ES-I3 (cell line): ENCODE data around the gene CEP83.

Experiments
- H3K36me3 ChIP-seq: 2 replicates; pipeline ENCODE4 v1.6.1; 2013; ENCODE audit warnings: mild to moderate bottlenecking, low read length, control low read depth, moderate library complexity; ENCODE audit not compliant: insufficient read depth
- H3K4me1 ChIP-seq: 2 replicates; pipeline ENCODE4 v1.6.1; 2013; ENCODE audit warnings: mild to moderate bottlenecking, control low read depth, low read length; ENCODE audit not compliant: insufficient read depth
- H3K9ac ChIP-seq: 2 replicates; pipeline ENCODE4 v1.6.1; 2013; ENCODE audit warnings: low read depth, mild to moderate bottlenecking, low read length, moderate library complexity
- H3K9me3 ChIP-seq: 2 replicates; pipeline ENCODE4 v1.6.1; 2013; ENCODE audit warnings: mild to moderate bottlenecking, low read length, moderate library complexity; ENCODE audit not compliant: control insufficient read depth, insufficient read depth

CEP83 gene

DNA sequence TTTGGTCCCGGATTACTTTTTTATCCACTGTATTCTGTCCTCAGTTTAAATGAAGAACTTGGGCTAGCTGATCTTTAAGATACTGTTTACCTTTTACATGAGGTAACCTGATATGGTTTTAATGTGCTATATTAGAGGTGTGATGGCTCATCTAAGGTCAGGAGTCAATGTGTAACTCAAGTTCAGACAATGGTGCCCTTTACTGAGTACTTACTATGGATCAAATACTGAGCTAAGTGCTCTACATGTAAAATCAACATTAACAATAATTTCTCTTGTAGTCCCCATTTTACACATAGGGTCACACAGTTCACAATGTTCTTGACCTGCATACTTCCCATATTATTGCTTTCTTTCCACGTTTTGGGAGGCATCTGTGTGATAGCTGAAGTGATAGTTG is 79.2 kb downstream of the CEP83 start:
- Histone ChIP-seq H3K9ac (no peak overlapping the region), H3K9me3 (no peaks in the 10 kb centered on the region), H3K36me3 (no peaks in the 10 kb centered on the region), H3K4me1 (no peaks in the 10 kb centered on the region)

DNA sequence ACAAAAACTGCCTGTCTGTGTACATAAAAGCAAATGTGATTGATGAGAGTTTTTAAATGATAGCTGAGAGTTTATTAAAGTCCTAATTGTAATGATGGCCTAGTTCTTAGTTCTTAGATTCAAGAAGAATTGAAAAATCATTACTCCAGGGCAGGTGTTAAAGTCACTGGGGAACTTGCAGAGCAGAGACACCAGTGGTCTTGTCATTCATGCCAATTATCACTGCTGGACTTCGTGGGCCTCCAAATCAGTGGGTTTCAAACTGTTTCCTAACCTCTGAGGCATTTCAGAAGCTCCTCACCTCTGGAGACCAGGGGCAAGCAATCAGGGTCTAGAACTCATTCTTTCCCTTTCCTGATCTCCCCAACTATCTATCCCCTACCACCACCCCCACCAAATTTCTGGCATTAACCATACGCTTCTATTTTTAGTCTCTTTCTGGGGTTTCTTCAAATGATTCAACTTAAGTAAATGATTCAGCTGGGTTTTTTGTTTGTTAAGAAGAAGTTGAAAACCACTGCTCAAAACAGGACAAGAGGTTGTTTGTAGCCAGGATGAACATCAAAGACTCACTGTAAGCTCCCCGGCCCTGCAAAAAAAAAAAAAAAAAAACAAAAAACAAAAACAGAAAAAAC is 80.1 kb downstream of the CEP83 start:
- Histone ChIP-seq H3K9ac (no peak overlapping the region), H3K9me3 (no peaks in the 10 kb centered on the region), H3K4me1 (no peaks in the 10 kb centered on the region), H3K36me3 (no peaks in the 10 kb centered on the region)

DNA sequence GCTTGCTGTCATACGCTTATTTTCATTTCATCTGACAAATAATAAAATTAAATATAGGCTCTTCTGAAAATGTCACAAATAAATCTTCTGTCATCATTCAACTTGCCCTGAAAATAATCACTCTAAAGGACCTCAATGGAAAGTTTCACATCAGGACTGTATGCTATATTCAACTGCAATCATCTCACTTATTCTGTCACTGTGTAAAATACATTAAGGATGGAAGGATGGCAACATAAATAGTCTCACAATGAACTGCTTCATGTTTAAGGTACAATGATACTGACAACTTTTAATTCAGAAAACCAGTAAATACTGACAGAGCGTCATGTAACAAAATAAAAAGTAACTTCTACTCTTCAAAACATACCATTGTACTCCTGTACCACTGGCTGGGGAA is 82.1 kb downstream of the CEP83 start:
- H3K9ac ChIP-seq, result no peak overlapping the region
- H3K4me1 ChIP-seq, result no peaks in the 10 kb centered on the region
- H3K9me3 ChIP-seq, result no peaks in the 10 kb centered on the region
- H3K36me3 ChIP-seq, result no peaks in the 10 kb centered on the region

DNA sequence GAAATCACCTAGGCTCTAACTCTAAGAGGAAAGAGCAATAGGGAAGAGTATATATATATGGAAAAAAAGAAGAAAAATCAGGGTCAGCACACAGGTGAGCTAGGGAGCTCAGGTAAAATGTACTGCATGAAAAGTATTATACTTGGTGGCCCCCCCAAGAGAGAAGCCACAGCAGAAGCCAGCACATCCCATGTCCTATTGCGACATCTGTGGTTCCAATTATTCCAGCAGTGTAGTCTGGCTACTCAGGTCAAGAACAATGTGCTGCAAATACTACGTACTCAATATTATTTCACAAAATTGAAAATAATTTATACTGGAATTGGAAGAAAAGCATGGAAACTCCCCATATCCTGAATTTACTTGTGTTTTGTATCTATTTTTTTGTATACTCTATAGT is 85.5 kb downstream of the CEP83 start:
- H3K9me3 ChIP-seq, result no peaks in the 10 kb centered on the region
- H3K36me3 ChIP-seq, result no peaks in the 10 kb centered on the region

DNA sequence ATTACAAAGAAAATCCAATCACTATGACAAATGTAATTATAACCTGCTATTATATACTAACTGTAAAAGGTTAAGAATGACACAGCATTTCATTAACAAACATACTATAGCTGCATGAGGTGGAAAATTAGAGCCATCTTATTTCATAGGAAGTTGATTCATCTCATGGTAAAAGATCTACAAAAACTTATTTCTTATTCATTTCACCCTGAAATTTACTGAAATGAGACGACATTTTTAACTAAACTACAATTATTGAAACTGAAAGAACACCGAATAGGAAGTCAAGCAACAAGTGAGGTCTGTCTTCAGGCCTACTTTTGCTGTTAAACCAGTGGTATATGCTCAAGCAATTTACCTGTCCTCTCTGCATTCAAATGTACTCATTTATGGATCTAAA is 87.2 kb downstream of the CEP83 start:
- H3K9me3 ChIP-seq, result no peaks in the 10 kb centered on the region

More for the DNA sequence above, 85.5 kb downstream of the CEP83 start:
- Histone ChIP-seq H3K4me1 (no peaks in the 10 kb centered on the region), H3K9ac (no peak overlapping the region)

DNA sequence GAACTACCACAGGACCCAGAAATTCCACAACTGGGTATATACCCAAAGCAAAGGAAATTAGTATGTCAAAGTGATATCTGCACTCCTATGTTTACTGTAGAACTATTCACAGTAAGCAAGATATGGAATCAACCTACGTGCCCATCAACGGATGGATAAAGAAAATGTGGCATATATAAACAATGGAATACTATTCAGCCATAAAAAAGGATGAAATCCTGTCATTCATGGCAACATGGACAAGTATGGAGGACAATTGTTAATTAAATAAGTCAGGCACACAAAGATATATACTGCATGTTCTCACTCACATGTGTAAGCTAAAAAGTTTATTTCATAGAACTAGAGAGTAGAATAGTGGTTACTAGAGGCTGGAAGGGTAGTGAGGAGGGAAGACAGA is 97.0 kb downstream of the CEP83 start:
- Histone ChIP-seq H3K36me3 (no peaks in the 10 kb centered on the region; the same call in 1 of the 2 replicates), H3K4me1 (no peaks in the 10 kb centered on the region), H3K9me3 (peaks cover 9% of the 10 kb centered on the region), H3K9ac (no peak overlapping the region)

More for the DNA sequence above, 87.2 kb downstream of the CEP83 start:
- Histone ChIP-seq H3K36me3 (no peaks in the 10 kb centered on the region; the same call in 1 of the 2 replicates), H3K4me1 (no peaks in the 10 kb centered on the region), H3K9ac (no peak overlapping the region)

DNA sequence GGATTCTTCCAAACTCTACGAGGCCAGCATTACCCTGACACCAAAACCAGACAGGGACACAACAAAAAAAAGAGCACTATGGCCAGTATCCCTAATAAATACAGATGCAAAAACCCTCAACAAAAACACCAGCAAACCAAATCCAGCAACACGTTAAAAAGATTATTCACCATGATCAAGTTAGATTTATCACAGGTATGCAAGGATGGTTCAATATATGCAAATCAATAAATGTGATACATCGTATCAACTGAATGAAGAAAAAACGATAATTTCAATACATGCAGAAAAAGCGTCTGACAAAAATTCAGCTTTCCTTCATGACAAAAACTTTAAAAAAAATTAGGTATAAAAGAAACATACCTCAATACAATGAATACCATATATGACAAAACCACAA is 99.9 kb downstream of the CEP83 start:
- Histone ChIP-seq H3K9ac (no peak overlapping the region), H3K9me3 (peaks cover 9% of the 10 kb centered on the region), H3K36me3 (no peaks in the 10 kb centered on the region; the same call in 1 of the 2 replicates)

DNA sequence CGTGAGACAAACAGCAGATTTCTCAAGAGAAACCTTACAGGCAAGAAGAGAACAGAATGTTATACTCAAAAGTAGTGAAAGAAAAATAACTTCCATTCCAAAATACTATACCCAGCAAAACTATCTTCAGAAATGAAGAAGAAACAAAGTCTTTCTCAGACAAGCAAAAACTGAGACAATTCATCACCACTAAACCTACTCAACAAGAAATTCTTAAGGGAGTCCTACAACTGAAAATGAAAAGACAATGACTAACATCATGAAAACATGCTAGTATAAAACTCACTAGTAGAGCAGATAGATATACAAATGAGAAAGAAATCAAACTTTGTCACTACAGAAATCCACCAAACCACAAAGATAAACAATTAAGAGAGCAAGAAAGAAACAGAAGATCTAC is 106.5 kb downstream of the CEP83 start:
- no peaks in the 10 kb centered on the region for H3K36me3 ChIP-seq
- H3K9ac ChIP-seq, result no peak overlapping the region
- peaks cover 2% of the 10 kb centered on the region; the same call in 1 of the 2 replicates for H3K9me3 ChIP-seq
- no peaks in the 10 kb centered on the region for H3K4me1 ChIP-seq

More for the DNA sequence above, 99.9 kb downstream of the CEP83 start:
- H3K4me1 ChIP-seq, result no peaks in the 10 kb centered on the region

DNA sequence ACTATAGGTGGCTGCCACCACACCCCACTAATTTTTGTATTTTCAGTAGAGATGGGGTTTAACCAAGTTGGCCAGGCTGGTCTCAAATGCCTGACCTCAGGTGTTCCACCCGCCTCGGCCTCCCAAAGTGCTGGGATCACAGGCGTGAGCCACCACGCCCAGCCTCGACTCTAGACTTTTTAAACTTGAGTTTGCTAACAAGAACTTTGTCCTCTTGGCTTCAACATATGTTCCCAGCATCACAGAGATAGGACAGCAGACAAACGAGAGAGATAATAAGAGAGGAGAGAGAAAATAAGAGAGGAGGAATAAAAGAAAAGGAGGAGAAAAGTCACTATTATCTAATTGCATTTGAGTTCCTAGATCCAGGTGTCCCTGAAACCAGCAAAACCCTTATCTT is 119.1 kb downstream of the CEP83 start:
- peaks cover 3% of the 10 kb centered on the region; the same call in 1 of the 2 replicates for H3K36me3 ChIP-seq
- no peak overlapping the region for H3K9ac ChIP-seq
- H3K9me3 ChIP-seq, result no peaks in the 10 kb centered on the region
- H3K4me1 ChIP-seq, result no peaks in the 10 kb centered on the region

DNA sequence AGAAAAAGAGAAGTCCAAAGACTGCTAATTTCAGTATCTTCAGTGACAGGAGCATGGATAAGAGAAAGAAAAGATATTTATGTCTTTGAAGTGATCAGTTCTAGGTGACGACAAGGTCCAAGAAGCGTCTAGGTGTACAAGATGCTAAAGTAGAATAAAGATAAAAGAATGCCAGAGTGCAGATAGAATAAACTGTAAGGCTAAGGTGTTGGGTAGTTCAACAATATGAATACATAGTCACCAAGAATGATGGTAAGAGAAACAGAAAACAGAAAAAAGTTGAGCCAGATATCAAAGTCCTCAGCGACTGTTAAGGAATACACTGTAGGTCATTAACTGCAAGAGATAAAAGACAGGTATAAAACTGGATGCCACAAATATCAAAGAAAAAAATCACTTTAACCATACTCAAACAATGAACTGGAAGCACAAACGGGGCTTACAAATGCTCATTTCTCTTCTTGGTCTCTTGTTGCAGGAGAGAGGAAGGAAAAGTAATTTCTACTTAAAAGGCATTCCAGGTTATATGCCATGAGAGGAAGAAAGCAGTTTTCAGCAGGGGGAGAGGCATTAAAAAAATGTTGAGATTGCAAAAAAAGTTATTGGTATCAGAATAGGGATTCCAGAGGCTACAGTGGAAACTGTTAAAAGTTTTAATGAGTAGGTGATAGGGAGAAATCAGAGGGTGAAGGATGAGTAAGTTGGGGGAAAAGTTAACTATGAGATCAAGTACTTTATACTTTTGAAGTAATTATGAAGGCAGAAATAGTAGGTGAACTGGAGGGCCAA is 121.5 kb downstream of the CEP83 start:
- Histone ChIP-seq H3K36me3 (no peaks in the 10 kb centered on the region), H3K9me3 (no peaks in the 10 kb centered on the region), H3K4me1 (no peaks in the 10 kb centered on the region), H3K9ac (no peak overlapping the region)

DNA sequence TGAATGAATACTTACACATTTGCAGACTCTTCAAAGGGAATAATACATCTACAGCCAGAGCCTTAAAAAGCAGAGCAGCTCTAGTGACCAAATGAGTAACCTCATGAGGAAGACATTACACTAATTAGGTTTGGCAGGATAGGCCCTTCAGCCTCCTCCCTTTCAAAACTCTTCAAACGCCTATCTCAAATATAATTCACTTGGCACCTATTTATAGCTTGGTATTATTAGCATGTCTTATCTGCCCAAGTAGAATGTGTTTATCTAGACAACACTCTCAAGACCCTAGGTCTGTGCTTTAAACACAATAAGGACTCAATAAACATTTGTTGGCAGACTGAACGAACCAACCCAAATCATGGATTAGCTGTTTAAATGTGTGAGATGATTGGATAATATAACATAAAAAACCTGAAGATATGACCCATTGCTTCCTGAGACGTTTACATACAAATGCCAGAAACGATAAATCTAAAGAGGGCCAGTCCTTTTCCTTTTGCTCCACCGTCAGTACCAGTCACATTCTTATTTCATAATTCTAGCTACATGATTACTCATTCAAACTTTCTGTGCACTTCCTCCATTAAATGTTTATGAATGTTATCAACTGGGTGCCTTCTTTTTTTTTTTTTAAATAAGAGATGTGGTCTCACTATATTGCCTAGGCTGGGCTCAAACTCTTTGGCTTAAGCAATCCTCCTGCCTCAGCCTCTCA is 123.3 kb downstream of the CEP83 start:
- no peaks in the 10 kb centered on the region for H3K4me1 ChIP-seq
- no peak overlapping the region for H3K9ac ChIP-seq
- H3K9me3 ChIP-seq, result no peaks in the 10 kb centered on the region
- H3K36me3 ChIP-seq, result no peaks in the 10 kb centered on the region

DNA sequence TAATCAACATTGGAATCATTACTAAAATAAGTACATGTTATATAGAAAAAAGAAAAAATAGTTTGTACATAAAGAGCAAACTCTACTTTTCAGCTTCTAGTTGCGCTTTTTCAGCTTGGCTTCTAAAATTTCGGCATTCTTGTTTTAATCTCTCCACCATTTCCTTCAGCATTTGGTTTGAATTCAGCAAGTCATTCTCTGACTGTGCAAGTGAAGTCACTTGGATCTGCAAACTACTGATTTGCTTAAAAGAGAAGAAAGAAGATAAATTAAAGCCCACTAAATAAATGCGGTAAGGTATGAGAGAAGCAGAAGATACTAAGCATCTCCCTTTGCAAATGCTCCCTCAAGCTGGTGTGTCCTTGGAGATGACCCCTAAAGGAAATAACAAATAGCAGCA is 126.3 kb downstream of the CEP83 start:
- Histone ChIP-seq H3K4me1 (no peaks in the 10 kb centered on the region), H3K36me3 (no peaks in the 10 kb centered on the region), H3K9ac (no peak overlapping the region), H3K9me3 (no peaks in the 10 kb centered on the region)

DNA sequence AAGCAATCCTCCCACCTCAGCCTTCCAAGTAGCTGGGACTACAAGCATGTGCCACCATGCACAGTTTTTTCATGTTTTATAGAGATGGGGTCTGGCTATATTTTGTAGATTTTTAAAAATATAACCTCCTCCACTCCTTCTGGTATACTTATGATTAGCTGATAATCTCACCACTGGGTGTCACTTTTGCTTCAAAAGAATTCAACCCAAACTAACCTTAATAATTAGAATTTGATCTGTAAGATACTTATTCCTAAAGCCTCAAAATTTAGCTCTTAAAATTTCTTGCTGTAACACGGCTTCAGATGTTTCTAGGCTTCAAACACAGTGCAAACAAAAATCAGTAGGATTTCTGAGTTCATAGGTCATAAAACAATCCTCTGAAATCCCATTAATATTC is 130.3 kb downstream of the CEP83 start:
- no peak overlapping the region for H3K9ac ChIP-seq
- peaks cover 5% of the 10 kb centered on the region; the same call in 1 of the 2 replicates for H3K36me3 ChIP-seq
- no peaks in the 10 kb centered on the region for H3K4me1 ChIP-seq
- H3K9me3 ChIP-seq, result no peaks in the 10 kb centered on the region

DNA sequence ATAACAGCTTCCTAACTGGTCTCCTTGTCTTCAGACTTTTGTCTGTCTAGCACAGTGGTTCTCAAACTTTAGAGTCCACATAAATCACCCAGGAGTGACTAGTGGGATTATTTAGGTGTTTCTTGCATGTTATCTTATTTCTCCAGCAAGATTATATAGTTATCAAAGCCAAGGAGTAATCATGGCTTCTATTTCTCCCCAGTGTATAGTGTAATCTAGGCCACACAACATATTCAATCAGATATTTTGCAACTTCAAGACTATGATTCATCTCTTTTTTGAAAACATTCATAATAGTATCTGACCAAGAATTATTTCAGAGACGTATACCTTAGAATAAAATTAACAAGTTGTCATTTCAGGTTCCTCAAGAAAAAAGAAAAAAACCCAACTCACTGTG is 131.9 kb downstream of the CEP83 start:
- no peaks in the 10 kb centered on the region for H3K9me3 ChIP-seq
- peaks cover 5% of the 10 kb centered on the region; the same call in 1 of the 2 replicates for H3K36me3 ChIP-seq
- H3K4me1 ChIP-seq, result no peaks in the 10 kb centered on the region
- no peak overlapping the region for H3K9ac ChIP-seq
